HEK293 (cell line): ENCODE data around the gene ADCYAP1R1.

Experiments
- CTCF ChIA-PET: fragments of 350-600 bp; formaldehyde crosslinking; extraction: SDS; loops from one replicate; lab custom pipeline; 2021; ENCODE audit warnings: antibody characterized with exemption; lab: Yijun Ruan, JAX
- POLR2A ChIA-PET: fragments of 300-600 bp; formaldehyde crosslinking; extraction: SDS; loops from one replicate; lab custom pipeline; 2020; ENCODE audit warnings: antibody characterized with exemption, inconsistent platforms; lab: Yijun Ruan, JAX
- H3K27ac ChIP-seq: fragments of 200-500 bp; sonication (Bioruptor generic); 2 replicates; pipeline ENCODE4 v1.5.1; 2014; ENCODE audit warnings: low read depth, low read length, control low read depth, inconsistent platforms; ENCODE audit errors: extremely low read depth
- H3K36me3 ChIP-seq, 2 experiments: fragments of 200-500 bp in 1 of 2; sonication (Bioruptor generic) in 1 of 2; 1 replicate in 1 of 2; 2 replicates in 1 of 2; pipeline ENCODE4 v1.5.1; 2014 to 2017; ENCODE audit warnings: inconsistent platforms in 2 of 2, low read length in 2 of 2; ENCODE audit not compliant: control insufficient read depth in 2 of 2, insufficient read depth in 1 of 2
- H3K4me1 ChIP-seq: fragments of 200-500 bp; sonication (Bioruptor generic); 2 replicates; pipeline ENCODE4 v1.5.1; 2014; ENCODE audit warnings: mild to moderate bottlenecking, low read length, inconsistent platforms; ENCODE audit not compliant: control insufficient read depth, insufficient read depth
- H3K4me3 ChIP-seq: 2 replicates; pipeline ENCODE4 v1.5.1; 2011; ENCODE audit warnings: low read depth, mild to moderate bottlenecking, control low read depth, low read length, moderate library complexity
- H3K9me3 ChIP-seq: fragments of 200-500 bp; sonication (Bioruptor generic); 2 replicates; pipeline ENCODE4 v1.5.1; 2014; ENCODE audit warnings: low read depth, low read length, inconsistent platforms; ENCODE audit not compliant: control insufficient read depth, insufficient read depth
- BCL11B ChIP-seq: fragments of 450-650 bp; formaldehyde crosslinking; IDR thresholded peaks from 2 replicates; pipeline ENCODE4 v1.5.1; 2016; ENCODE audit warnings: low read depth, missing biosample characterization, missing genetic modification characterization
- KLF7 ChIP-seq: fragments of 450-650 bp; formaldehyde crosslinking; IDR thresholded peaks from 2 replicates; pipeline ENCODE4 v1.5.1; 2016; ENCODE audit warnings: missing biosample characterization, missing genetic modification characterization, borderline replicate concordance
- OSR2 ChIP-seq: fragments of 450-650 bp; formaldehyde crosslinking; IDR thresholded peaks from 2 replicates; pipeline ENCODE4 v1.5.1; 2016; ENCODE audit warnings: missing biosample characterization, missing genetic modification characterization
- PRDM2 ChIP-seq: fragments of 450-650 bp; formaldehyde crosslinking; IDR thresholded peaks from 2 replicates; pipeline ENCODE4 v1.5.1; 2016; ENCODE audit warnings: missing biosample characterization, missing genetic modification characterization, borderline replicate concordance
- RBAK ChIP-seq: fragments of 450-650 bp; formaldehyde crosslinking; IDR thresholded peaks from 2 replicates; pipeline ENCODE4 v1.5.1; 2016; ENCODE audit warnings: missing biosample characterization, missing genetic modification characterization
- SCRT2 ChIP-seq: fragments of 450-650 bp; formaldehyde crosslinking; IDR thresholded peaks from 2 replicates; pipeline ENCODE4 v1.5.1; 2016; ENCODE audit warnings: missing biosample characterization, missing genetic modification characterization
- ZBTB7A ChIP-seq: fragments of 450-650 bp; formaldehyde crosslinking; IDR thresholded peaks from 2 replicates; pipeline ENCODE4 v1.5.1; 2016; ENCODE audit warnings: low read depth, missing biosample characterization, missing genetic modification characterization
- ZNF121 ChIP-seq: fragments of 450-650 bp; formaldehyde crosslinking; IDR thresholded peaks from 2 replicates; pipeline ENCODE4 v1.5.1; 2016; ENCODE audit warnings: missing biosample characterization, missing genetic modification characterization
- ZNF16 ChIP-seq: fragments of 450-650 bp; formaldehyde crosslinking; IDR thresholded peaks from 2 replicates; pipeline ENCODE4 v1.5.1; 2016; ENCODE audit warnings: low read depth, missing biosample characterization, missing genetic modification characterization
- ZNF174 ChIP-seq: fragments of 450-650 bp; formaldehyde crosslinking; IDR thresholded peaks from 2 replicates; pipeline ENCODE4 v1.5.0; 2017; ENCODE audit warnings: missing biosample characterization, mild to moderate bottlenecking, missing genetic modification characterization
- ZNF202 ChIP-seq: fragments of 450-650 bp; formaldehyde crosslinking; IDR thresholded peaks from 2 replicates; pipeline ENCODE4 v1.5.1; 2016; ENCODE audit warnings: missing biosample characterization, missing genetic modification characterization, borderline replicate concordance
- ZNF426 ChIP-seq: fragments of 450-650 bp; formaldehyde crosslinking; IDR thresholded peaks from 2 replicates; pipeline ENCODE4 v1.5.1; 2017; ENCODE audit warnings: missing biosample characterization, missing genetic modification characterization, mild to moderate bottlenecking, inconsistent platforms, moderate library complexity
- ZNF433 ChIP-seq: fragments of 450-650 bp; formaldehyde crosslinking; IDR thresholded peaks from 2 replicates; pipeline ENCODE4 v1.5.1; 2016; ENCODE audit warnings: missing biosample characterization, missing genetic modification characterization, low read depth
- ZNF449 ChIP-seq: fragments of 450-650 bp; formaldehyde crosslinking; IDR thresholded peaks from 2 replicates; pipeline ENCODE4 v1.5.1; 2017; ENCODE audit warnings: missing biosample characterization, mild to moderate bottlenecking, missing genetic modification characterization, moderate library complexity
- ZNF518A ChIP-seq: fragments of 450-650 bp; formaldehyde crosslinking; conservative IDR thresholded peaks from 2 replicates; pipeline ENCODE4 v1.5.1; 2016; ENCODE audit warnings: low read depth, missing biosample characterization, missing genetic modification characterization
- ZNF585B ChIP-seq: fragments of 450-650 bp; formaldehyde crosslinking; IDR thresholded peaks from 2 replicates; pipeline ENCODE4 v1.5.1; 2016; ENCODE audit warnings: missing biosample characterization, missing genetic modification characterization
- ZNF621 ChIP-seq: fragments of 450-650 bp; formaldehyde crosslinking; IDR thresholded peaks from 2 replicates; pipeline ENCODE4 v1.5.1; 2017; ENCODE audit warnings: missing biosample characterization, missing genetic modification characterization
- ZNF660 ChIP-seq: fragments of 450-650 bp; IDR thresholded peaks from 2 replicates; pipeline ENCODE4 v1.5.1; 2018; ENCODE audit warnings: missing biosample characterization, mild to moderate bottlenecking, missing genetic modification characterization
- ZSCAN16 ChIP-seq: fragments of 450-650 bp; formaldehyde crosslinking; IDR thresholded peaks from 2 replicates; pipeline ENCODE4 v1.5.1; 2016; ENCODE audit warnings: missing biosample characterization, missing genetic modification characterization
- ZSCAN4 ChIP-seq: fragments of 450-650 bp; formaldehyde crosslinking; IDR thresholded peaks from 2 replicates; pipeline ENCODE4 v1.5.1; 2017; ENCODE audit warnings: missing biosample characterization, missing genetic modification characterization
- ZSCAN5A ChIP-seq: fragments of 450-650 bp; formaldehyde crosslinking; IDR thresholded peaks from 2 replicates; pipeline ENCODE4 v1.5.1; 2016; ENCODE audit warnings: missing biosample characterization, missing genetic modification characterization
- ZXDB ChIP-seq: fragments of 450-650 bp; formaldehyde crosslinking; IDR thresholded peaks from 2 replicates; pipeline ENCODE4 v1.5.1; 2016; ENCODE audit warnings: missing biosample characterization, missing genetic modification characterization

The ADCYAP1R1 gene

GRCh38 chr7:31006857-31007256, 45.3 kb upstream of the ADCYAP1R1 start (continued):
- TF ChIP-seq BCL11B (tag by site-specific recombination), result no peak
- TF ChIP-seq ZNF449 (tag by site-specific recombination), result no peak
- TF ChIP-seq, all 188 proteins: peak for 0

GRCh38 chr7:31007634-31008033, 44.5 kb upstream of the ADCYAP1R1 start:
- TF ChIP-seq ZBTB7A (tag by site-specific recombination), result no peak
- TF ChIP-seq ZNF518A (tag by site-specific recombination), result no peak
- TF ChIP-seq ZNF660, result no peak
- TF ChIP-seq ZNF585B (tag by site-specific recombination), result no peak
- TF ChIP-seq OSR2 (tag by site-specific recombination), result no peak
- no peak for TF ChIP-seq PRDM2 (tag by site-specific recombination)
- TF ChIP-seq KLF7 (tag by site-specific recombination), result no peak
- no peak for TF ChIP-seq ZNF174 (tag by site-specific recombination)
- no peak for TF ChIP-seq ZNF426 (tag by site-specific recombination)
- no peak for TF ChIP-seq ZNF121
- TF ChIP-seq ZNF202, result no peak
- no peak for TF ChIP-seq ZNF621 (tag by site-specific recombination)
- TF ChIP-seq RBAK, result no peak
- TF ChIP-seq ZNF16 (tag by site-specific recombination), result no peak
- no peak for TF ChIP-seq ZSCAN16 (tag by site-specific recombination)
- TF ChIP-seq ZNF433 (tag by site-specific recombination), result no peak
- no peak for TF ChIP-seq ZSCAN4 (tag by site-specific recombination)
- TF ChIP-seq SCRT2, result no peak
- TF ChIP-seq ZXDB (tag by site-specific recombination), result no peak
- no peak for TF ChIP-seq ZSCAN5A (tag by site-specific recombination)
- ChIA-PET POLR2A (no interaction called here), CTCF (interaction anchor here (0.9 kb wide), 1 partner anchor 34 kb away, joined by 3 read pairs; no protein-coding TSS in a partner anchor)
- Histone ChIP-seq H3K9me3 (no peaks in the 10 kb centered on the region), H3K27ac (no peak overlapping the region), H3K36me3 (no peaks in the 10 kb centered on the region), H3K4me3 (no peak overlapping the region), H3K4me1 (no peaks in the 10 kb centered on the region)
